SK-N-SH treated with all-trans-retinoic acid at 6 μM for 48 hours (cell line): Measurements from ENCODE around the gene MACF1.

Experiments used
- ATAC-seq: fragments of 200-7000 bp; cut with Tn5 transposase; 3 replicates; pipeline ENCODE4 v1.9.1; 2020; ENCODE audit warnings: mild to moderate bottlenecking, moderate library complexity
- ARNTL ChIP-seq: fragments of 450-650 bp; formaldehyde crosslinking; IDR thresholded peaks from 2 replicates; pipeline ENCODE4 v1.5.0; 2020; ENCODE audit warnings: low read depth, mild to moderate bottlenecking, moderate library complexity, borderline replicate concordance
- BACH2 ChIP-seq: fragments of 250-450 bp; sonication (Bioruptor Pico); IDR thresholded peaks from 2 replicates; pipeline ENCODE4 v1.9.0; 2021; ENCODE audit warnings: mild to moderate bottlenecking, borderline replicate concordance
- CSDC2 ChIP-seq: fragments of 250-450 bp; sonication (Bioruptor Pico); IDR thresholded peaks from 2 replicates; pipeline ENCODE4 v1.5.0; 2020; ENCODE audit warnings: mild to moderate bottlenecking, moderate library complexity
- ESRRG ChIP-seq: fragments of 250-450 bp; sonication (Bioruptor Pico); IDR thresholded peaks from 2 replicates; pipeline ENCODE4 v1.6.1; 2021; ENCODE audit warnings: mild to moderate bottlenecking
- GLIS3 ChIP-seq: fragments of 250-450 bp; sonication (Bioruptor Pico); IDR thresholded peaks from 2 replicates; pipeline ENCODE4 v1.5.0; 2020; ENCODE audit warnings: mild to moderate bottlenecking, moderate library complexity
- ISL1 ChIP-seq: fragments of 250-450 bp; sonication (Bioruptor Pico); IDR thresholded peaks from 2 replicates; pipeline ENCODE4 v2.1.2; 2022; ENCODE audit warnings: mild to moderate bottlenecking, moderate library complexity
- OSR1 ChIP-seq: fragments of 250-450 bp; sonication (Bioruptor Pico); IDR thresholded peaks from 2 replicates; pipeline ENCODE4 v1.8.0; 2022; ENCODE audit warnings: moderate library complexity, mild to moderate bottlenecking, inconsistent platforms
- PPARA ChIP-seq: fragments of 250-450 bp; sonication (Bioruptor Pico); IDR thresholded peaks from 2 replicates; pipeline ENCODE4 v1.5.0; 2020; ENCODE audit warnings: mild to moderate bottlenecking, borderline replicate concordance
- RARB ChIP-seq: fragments of 250-450 bp; sonication (Bioruptor Pico); IDR thresholded peaks from 2 replicates; pipeline ENCODE4 v1.8.0; 2021; ENCODE audit warnings: mild to moderate bottlenecking, moderate library complexity
- SNAI2 ChIP-seq: fragments of 250-450 bp; sonication (Bioruptor Pico); IDR thresholded peaks from 2 replicates; pipeline ENCODE4 v1.5.0; 2020; ENCODE audit warnings: mild to moderate bottlenecking, moderate library complexity
- TCF4 ChIP-seq: fragments of 250-450 bp; sonication (Bioruptor Pico); IDR thresholded peaks from 2 replicates; pipeline ENCODE4 v1.8.0; 2021; ENCODE audit warnings: mild to moderate bottlenecking, moderate library complexity, borderline replicate concordance
- TOX ChIP-seq: fragments of 250-450 bp; sonication (Bioruptor Pico); IDR thresholded peaks from 2 replicates; pipeline ENCODE4 v1.8.0; 2021; ENCODE audit warnings: mild to moderate bottlenecking, moderate library complexity, borderline replicate concordance
- ZC3H10 ChIP-seq: fragments of 250-450 bp; sonication (Bioruptor Pico); IDR thresholded peaks from 2 replicates; pipeline ENCODE4 v1.5.1; 2021; ENCODE audit warnings: mild to moderate bottlenecking, moderate library complexity
- ZFP3 ChIP-seq: fragments of 250-450 bp; sonication (Bioruptor Pico); IDR thresholded peaks from 2 replicates; pipeline ENCODE4 v1.5.0; 2020; ENCODE audit warnings: mild to moderate bottlenecking, moderate library complexity
- ZFP30 ChIP-seq: fragments of 450-650 bp; formaldehyde crosslinking; IDR thresholded peaks from 2 replicates; pipeline ENCODE4 v1.5.0; 2022; ENCODE audit warnings: mild to moderate bottlenecking, moderate library complexity
- ZNF565 ChIP-seq: fragments of 450-650 bp; formaldehyde crosslinking; conservative IDR thresholded peaks from 2 replicates; pipeline ENCODE4 v1.5.0; 2020; ENCODE audit warnings: low read depth, mild to moderate bottlenecking, moderate library complexity
- ZNF70 ChIP-seq: fragments of 450-650 bp; formaldehyde crosslinking; IDR thresholded peaks from 2 replicates; pipeline ENCODE4 v1.5.0; 2020; ENCODE audit warnings: mild to moderate bottlenecking, moderate library complexity
- ZNF8 ChIP-seq: fragments of 450-650 bp; formaldehyde crosslinking; IDR thresholded peaks from 2 replicates; pipeline ENCODE4 v1.5.0; 2020; ENCODE audit warnings: mild to moderate bottlenecking, moderate library complexity
- TF ChIP-seq, protein P1 (sequence below): fragments of 250-450 bp; sonication (Bioruptor Pico); IDR thresholded peaks from 2 replicates; pipeline ENCODE4 v1.8.0; 2020; ENCODE audit warnings: mild to moderate bottlenecking, moderate library complexity, borderline replicate concordance
- TF ChIP-seq, protein P2 (sequence below): fragments of 250-450 bp; sonication (Bioruptor Pico); IDR thresholded peaks from 2 replicates; pipeline ENCODE4 v1.5.1; 2021; ENCODE audit warnings: mild to moderate bottlenecking, moderate library complexity
- TF ChIP-seq, protein P3 (sequence below): fragments of 250-450 bp; sonication (Bioruptor Pico); IDR thresholded peaks from 2 replicates; pipeline ENCODE4 v1.5.1; 2020; ENCODE audit warnings: low read depth, mild to moderate bottlenecking, moderate library complexity
- TF ChIP-seq, protein P4 (sequence below): fragments of 250-450 bp; sonication (Bioruptor Pico); IDR thresholded peaks from 2 replicates; pipeline ENCODE4 v1.8.0; 2021; ENCODE audit warnings: low read depth, mild to moderate bottlenecking, moderate library complexity, borderline replicate concordance
- TF ChIP-seq, protein P5 (sequence below): fragments of 250-450 bp; sonication (Bioruptor Pico); IDR thresholded peaks from 2 replicates; pipeline ENCODE4 v1.5.0; 2020; ENCODE audit warnings: mild to moderate bottlenecking, moderate library complexity

The MACF1 gene

DNA sequence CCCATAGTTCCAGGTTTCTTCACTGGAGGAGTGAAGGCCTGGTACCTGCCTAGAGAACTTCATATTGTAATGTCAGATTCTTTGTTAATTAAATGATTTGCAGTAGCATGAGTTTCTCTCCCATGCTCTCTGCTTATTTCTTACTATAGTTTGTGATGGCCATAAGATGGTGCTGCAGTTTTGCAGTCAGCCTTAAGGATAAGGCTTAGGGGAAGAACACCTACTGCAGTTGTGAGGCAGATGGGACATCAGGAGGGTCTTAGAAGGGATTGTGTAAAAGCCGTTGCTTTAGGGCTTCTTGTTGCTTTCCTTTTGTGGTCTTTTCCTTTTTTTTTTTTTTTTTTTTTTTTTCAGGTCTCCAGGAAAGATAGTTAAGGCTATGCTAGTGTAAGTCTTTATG lies 61.8 kb downstream of the MACF1 start:
- TF ChIP-seq CSDC2 (no peak), ZNF70 (CRISPR knock-in tag) (no peak), ZFP3 (CRISPR knock-in tag) (no peak), ESRRG (CRISPR knock-in tag) (no peak), PPARA (CRISPR knock-in tag) (no peak), ZC3H10 (CRISPR knock-in tag) (no peak), BACH2 (CRISPR knock-in tag) (no peak), ZNF565 (CRISPR knock-in tag) (no peak), OSR1 (CRISPR knock-in tag) (no peak), SNAI2 (CRISPR knock-in tag) (no peak), GLIS3 (CRISPR knock-in tag) (no peak), TOX (no peak), TCF4 (CRISPR knock-in tag) (no peak), ZNF8 (CRISPR knock-in tag) (no peak)
- TF ChIP-seq, protein P1, sequence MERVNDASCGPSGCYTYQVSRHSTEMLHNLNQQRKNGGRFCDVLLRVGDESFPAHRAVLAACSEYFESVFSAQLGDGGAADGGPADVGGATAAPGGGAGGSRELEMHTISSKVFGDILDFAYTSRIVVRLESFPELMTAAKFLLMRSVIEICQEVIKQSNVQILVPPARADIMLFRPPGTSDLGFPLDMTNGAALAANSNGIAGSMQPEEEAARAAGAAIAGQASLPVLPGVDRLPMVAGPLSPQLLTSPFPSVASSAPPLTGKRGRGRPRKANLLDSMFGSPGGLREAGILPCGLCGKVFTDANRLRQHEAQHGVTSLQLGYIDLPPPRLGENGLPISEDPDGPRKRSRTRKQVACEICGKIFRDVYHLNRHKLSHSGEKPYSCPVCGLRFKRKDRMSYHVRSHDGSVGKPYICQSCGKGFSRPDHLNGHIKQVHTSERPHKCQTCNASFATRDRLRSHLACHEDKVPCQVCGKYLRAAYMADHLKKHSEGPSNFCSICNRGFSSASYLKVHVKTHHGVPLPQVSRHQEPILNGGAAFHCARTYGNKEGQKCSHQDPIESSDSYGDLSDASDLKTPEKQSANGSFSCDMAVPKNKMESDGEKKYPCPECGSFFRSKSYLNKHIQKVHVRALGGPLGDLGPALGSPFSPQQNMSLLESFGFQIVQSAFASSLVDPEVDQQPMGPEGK (CRISPR knock-in tag) = no peak
- TF ChIP-seq, protein P2, sequence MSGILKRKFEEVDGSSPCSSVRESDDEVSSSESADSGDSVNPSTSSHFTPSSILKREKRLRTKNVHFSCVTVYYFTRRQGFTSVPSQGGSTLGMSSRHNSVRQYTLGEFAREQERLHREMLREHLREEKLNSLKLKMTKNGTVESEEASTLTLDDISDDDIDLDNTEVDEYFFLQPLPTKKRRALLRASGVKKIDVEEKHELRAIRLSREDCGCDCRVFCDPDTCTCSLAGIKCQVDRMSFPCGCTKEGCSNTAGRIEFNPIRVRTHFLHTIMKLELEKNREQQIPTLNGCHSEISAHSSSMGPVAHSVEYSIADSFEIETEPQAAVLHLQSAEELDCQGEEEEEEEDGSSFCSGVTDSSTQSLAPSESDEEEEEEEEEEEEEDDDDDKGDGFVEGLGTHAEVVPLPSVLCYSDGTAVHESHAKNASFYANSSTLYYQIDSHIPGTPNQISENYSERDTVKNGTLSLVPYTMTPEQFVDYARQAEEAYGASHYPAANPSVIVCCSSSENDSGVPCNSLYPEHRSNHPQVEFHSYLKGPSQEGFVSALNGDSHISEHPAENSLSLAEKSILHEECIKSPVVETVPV (CRISPR knock-in tag) = no peak
- TF ChIP-seq, protein P3, sequence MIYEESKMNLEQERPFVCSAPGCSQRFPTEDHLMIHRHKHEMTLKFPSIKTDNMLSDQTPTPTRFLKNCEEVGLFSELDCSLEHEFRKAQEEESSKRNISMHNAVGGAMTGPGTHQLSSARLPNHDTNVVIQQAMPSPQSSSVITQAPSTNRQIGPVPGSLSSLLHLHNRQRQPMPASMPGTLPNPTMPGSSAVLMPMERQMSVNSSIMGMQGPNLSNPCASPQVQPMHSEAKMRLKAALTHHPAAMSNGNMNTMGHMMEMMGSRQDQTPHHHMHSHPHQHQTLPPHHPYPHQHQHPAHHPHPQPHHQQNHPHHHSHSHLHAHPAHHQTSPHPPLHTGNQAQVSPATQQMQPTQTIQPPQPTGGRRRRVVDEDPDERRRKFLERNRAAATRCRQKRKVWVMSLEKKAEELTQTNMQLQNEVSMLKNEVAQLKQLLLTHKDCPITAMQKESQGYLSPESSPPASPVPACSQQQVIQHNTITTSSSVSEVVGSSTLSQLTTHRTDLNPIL (CRISPR knock-in tag) = no peak
- TF ChIP-seq, protein P4, sequence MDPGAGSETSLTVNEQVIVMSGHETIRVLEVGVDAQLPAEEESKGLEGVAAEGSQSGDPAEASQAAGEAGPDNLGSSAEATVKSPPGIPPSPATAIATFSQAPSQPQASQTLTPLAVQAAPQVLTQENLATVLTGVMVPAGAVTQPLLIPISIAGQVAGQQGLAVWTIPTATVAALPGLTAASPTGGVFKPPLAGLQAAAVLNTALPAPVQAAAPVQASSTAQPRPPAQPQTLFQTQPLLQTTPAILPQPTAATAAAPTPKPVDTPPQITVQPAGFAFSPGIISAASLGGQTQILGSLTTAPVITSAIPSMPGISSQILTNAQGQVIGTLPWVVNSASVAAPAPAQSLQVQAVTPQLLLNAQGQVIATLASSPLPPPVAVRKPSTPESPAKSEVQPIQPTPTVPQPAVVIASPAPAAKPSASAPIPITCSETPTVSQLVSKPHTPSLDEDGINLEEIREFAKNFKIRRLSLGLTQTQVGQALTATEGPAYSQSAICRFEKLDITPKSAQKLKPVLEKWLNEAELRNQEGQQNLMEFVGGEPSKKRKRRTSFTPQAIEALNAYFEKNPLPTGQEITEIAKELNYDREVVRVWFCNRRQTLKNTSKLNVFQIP = no peak
- TF ChIP-seq, protein P5, sequence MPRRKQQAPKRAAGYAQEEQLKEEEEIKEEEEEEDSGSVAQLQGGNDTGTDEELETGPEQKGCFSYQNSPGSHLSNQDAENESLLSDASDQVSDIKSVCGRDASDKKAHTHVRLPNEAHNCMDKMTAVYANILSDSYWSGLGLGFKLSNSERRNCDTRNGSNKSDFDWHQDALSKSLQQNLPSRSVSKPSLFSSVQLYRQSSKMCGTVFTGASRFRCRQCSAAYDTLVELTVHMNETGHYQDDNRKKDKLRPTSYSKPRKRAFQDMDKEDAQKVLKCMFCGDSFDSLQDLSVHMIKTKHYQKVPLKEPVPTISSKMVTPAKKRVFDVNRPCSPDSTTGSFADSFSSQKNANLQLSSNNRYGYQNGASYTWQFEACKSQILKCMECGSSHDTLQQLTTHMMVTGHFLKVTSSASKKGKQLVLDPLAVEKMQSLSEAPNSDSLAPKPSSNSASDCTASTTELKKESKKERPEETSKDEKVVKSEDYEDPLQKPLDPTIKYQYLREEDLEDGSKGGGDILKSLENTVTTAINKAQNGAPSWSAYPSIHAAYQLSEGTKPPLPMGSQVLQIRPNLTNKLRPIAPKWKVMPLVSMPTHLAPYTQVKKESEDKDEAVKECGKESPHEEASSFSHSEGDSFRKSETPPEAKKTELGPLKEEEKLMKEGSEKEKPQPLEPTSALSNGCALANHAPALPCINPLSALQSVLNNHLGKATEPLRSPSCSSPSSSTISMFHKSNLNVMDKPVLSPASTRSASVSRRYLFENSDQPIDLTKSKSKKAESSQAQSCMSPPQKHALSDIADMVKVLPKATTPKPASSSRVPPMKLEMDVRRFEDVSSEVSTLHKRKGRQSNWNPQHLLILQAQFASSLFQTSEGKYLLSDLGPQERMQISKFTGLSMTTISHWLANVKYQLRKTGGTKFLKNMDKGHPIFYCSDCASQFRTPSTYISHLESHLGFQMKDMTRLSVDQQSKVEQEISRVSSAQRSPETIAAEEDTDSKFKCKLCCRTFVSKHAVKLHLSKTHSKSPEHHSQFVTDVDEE (CRISPR knock-in tag) = no peak
- TF ChIP-seq, all 23 proteins: peak for 0
- peak; percentile 58 for ATAC-seq

DNA sequence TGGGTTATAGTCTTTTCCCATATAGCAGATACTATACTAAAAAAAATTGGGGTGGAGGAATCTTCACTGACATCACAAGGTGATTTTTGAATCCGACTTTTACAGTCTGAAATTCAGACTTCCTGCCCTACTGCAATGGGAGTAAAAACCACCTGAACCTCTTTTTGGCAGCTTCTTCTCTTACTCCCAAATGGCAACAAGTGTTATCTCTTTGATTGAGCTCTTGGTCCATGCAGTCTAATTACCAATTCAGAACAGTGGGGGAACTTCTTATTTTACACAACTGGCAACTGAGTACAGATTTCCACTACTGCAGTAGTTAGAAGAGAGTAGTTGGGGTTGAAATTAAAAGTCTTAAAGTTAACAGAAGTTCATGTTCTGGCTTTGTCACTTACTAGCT lies 62.3 kb downstream of the MACF1 start:
- ATAC-seq = no peak
- no peak for TF ChIP-seq ZNF8 (CRISPR knock-in tag)

DNA sequence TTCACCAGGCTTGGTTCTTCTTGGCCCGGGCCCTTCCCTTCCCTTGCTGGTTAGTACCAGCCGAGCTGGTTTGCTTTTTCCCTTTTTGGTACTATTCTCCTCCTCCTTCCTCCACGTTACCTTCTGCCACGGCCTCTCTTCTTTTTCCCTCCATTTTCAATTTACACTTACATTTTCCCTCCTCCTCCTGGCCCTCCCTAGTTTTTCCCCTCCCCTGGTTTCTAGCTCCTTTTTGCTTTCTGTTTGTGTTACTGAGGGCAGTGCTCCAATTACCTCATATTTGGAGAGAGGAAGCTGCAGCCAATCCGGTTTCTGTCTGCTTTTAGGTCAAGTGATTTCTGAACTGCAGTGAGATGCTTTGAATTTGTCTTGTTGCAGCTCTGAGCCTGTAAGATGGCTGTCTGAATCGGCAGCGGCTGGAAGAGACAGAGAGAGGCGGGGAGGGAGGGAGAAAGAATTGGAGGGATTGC lies 63.7 kb downstream of the MACF1 start:
- ATAC-seq = peak; percentile 58
- TF ChIP-seq TCF4 (CRISPR knock-in tag) = no peak
- TF ChIP-seq RARB = no peak
- TF ChIP-seq ARNTL (CRISPR knock-in tag) = no peak
- TF ChIP-seq, all 23 proteins: peak for 0

DNA sequence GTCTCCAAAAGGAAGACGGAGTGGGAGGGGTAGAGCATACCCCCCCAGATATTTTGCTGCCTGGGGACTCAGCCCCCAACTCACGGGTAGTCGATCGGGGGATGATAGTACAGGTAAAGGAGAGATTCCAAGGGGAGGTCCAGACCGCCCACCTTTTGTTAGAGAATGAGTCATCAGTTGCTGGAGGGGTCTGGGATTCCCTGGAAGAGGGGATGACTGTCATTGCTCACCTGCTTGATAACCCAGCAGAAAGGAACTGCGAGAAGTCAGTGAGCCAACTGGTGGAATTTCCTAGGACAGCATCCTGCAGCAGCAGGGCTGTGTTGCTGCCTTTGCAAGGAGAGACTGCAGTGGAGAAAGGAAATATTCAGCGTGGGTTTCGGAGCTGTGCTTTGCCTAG lies 64.4 kb downstream of the MACF1 start:
- ATAC-seq = no peak
- TF ChIP-seq ISL1 (CRISPR knock-in tag) (no peak), OSR1 (CRISPR knock-in tag) (no peak), ZC3H10 (CRISPR knock-in tag) (no peak), GLIS3 (CRISPR knock-in tag) (no peak), TCF4 (CRISPR knock-in tag) (no peak), SNAI2 (CRISPR knock-in tag) (no peak), PPARA (CRISPR knock-in tag) (no peak), RARB (no peak), ZFP30 (CRISPR knock-in tag) (no peak), CSDC2 (no peak), ZFP3 (CRISPR knock-in tag) (no peak), BACH2 (CRISPR knock-in tag) (no peak), ARNTL (CRISPR knock-in tag) (no peak), ZNF565 (CRISPR knock-in tag) (no peak)
- TF ChIP-seq, protein P1 (CRISPR knock-in tag) = no peak
- TF ChIP-seq, protein P3 (CRISPR knock-in tag) = no peak
